A549 (cell line): ENCODE results near the gene SPSB1. TPM values are rescaled to one million over a fixed set of nuclear protein-coding genes. Genes with fewer than 3 reads are reported as not detected.

ENCODE experiments used
- ATAC-seq, 2 experiments: fragments of 200-7000 bp in 1 of 2; fragments of >200 bp in 1 of 2; cut with Nextera tagmentation in 1 of 2; cut with Tn5 transposase in 1 of 2; 3 replicates each; pipeline versions ENCODE4 v1.8.0 to v1.9.1; 2018 to 2020; ENCODE audit warnings: mild to moderate bottlenecking in 1 of 2, moderate library complexity in 1 of 2
- CTCF ChIA-PET: fragments of 300-600 bp; sonication (Branson Sonifier 250); formaldehyde crosslinking; extraction: SDS; loops from one replicate; lab custom pipeline; 2021; ENCODE audit warnings: antibody characterized with exemption, inconsistent platforms; lab: Yijun Ruan, JAX
- POLR2A ChIA-PET: fragments of 350-600 bp; formaldehyde crosslinking; extraction: SDS; loops from one replicate; lab custom pipeline; 2021; ENCODE audit warnings: antibody characterized with exemption, inconsistent platforms; lab: Yijun Ruan, JAX
- DNase-seq, 2 experiments: peaks; one replicate each; pipeline versions ENCODE4 v3.0.0 to v3.0.0-alpha.2; 2011 to 2016; ENCODE audit warnings: low read depth in 1 of 2, low spot score in 1 of 2
- FAIRE-seq: peaks from 2 replicates; lab custom pipeline; 2011; peaks lifted over from hg19 to GRCh38; lab: Jason Lieb, UNC
- H3K27ac ChIP-seq, 2 experiments: fragments of >200 bp; sonication (Bioruptor Twin); formaldehyde crosslinking; 3 replicates each; pipeline ENCODE4 v1.5.1; 2016 to 2017
- H3K4me1 ChIP-seq: fragments of >200 bp; sonication (Bioruptor Twin); formaldehyde crosslinking; 3 replicates; pipeline ENCODE4 v1.6.1; 2016
- H3K4me2 ChIP-seq: fragments of >200 bp; sonication (Bioruptor Twin); formaldehyde crosslinking; 3 replicates; pipeline ENCODE4 v1.6.1; 2016
- H3K4me3 ChIP-seq: fragments of >200 bp; sonication (Bioruptor Twin); formaldehyde crosslinking; 3 replicates; pipeline ENCODE4 v1.5.1; 2016
- H3K9me3 ChIP-seq: fragments of >200 bp; sonication (Bioruptor Twin); formaldehyde crosslinking; 3 replicates; pipeline ENCODE4 v1.6.1; 2016
- BCL3 ChIP-seq: fragments of >200 bp; sonication (Bioruptor Twin); formaldehyde crosslinking; IDR thresholded peaks from 3 replicates; pipeline ENCODE4 v1.6.1; 2016
- CEBPB ChIP-seq, 2 experiments: fragments of >200 bp in 1 of 2; sonication (Bioruptor Twin) in 1 of 2; formaldehyde crosslinking in 1 of 2; IDR thresholded peaks; 2 replicates each; pipeline ENCODE4 v1.6.1; 2012 to 2016
- CHD2 ChIP-seq: fragments of 150-350 bp; IDR thresholded peaks from 2 replicates; pipeline ENCODE4 v1.6.1; 2014; ENCODE audit warnings: low read length; ENCODE audit not compliant: partially characterized antibody
- CHD4 ChIP-seq: fragments of 200-600 bp; sonication (generic); IDR thresholded peaks from 2 replicates; pipeline ENCODE4 v1.6.1; 2016; ENCODE audit warnings: antibody characterized with exemption, mild to moderate bottlenecking, borderline replicate concordance
- CTCF ChIP-seq: fragments of >200 bp; sonication (Bioruptor Twin); formaldehyde crosslinking; IDR thresholded peaks from 3 replicates; pipeline ENCODE4 v1.5.1; 2016
- E2F6 ChIP-seq: IDR thresholded peaks from 2 replicates; pipeline ENCODE4 v1.6.1; 2012; ENCODE audit warnings: low read depth, borderline replicate concordance
- ELK1 ChIP-seq: fragments of 150-350 bp; IDR thresholded peaks from 2 replicates; pipeline ENCODE4 v1.6.1; 2014; ENCODE audit warnings: low read depth, mild to moderate bottlenecking, low read length
- EP300 ChIP-seq, 2 experiments: fragments of >200 bp; sonication (Bioruptor Twin); formaldehyde crosslinking; IDR thresholded peaks; 2 replicates in 1 of 2; 3 replicates in 1 of 2; pipeline ENCODE4 v1.6.1; 2016 to 2017
- ESRRA ChIP-seq: fragments of 150-350 bp; IDR thresholded peaks from 2 replicates; pipeline ENCODE4 v1.6.1; 2014; ENCODE audit warnings: mild to moderate bottlenecking, low read length, borderline replicate concordance
- FOXS1 ChIP-seq: fragments of 250-450 bp; sonication (Bioruptor Pico); IDR thresholded peaks from 2 replicates; pipeline ENCODE4 v1.5.0; 2020; ENCODE audit warnings: mild to moderate bottlenecking, moderate library complexity
- GATA3 ChIP-seq: IDR thresholded peaks from 2 replicates; pipeline ENCODE4 v1.6.1; 2012; ENCODE audit warnings: borderline replicate concordance
- HDAC2 ChIP-seq: fragments of 200-600 bp; sonication (generic); IDR thresholded peaks from 2 replicates; pipeline ENCODE4 v1.6.1; 2016
- HOXA7 ChIP-seq: fragments of 250-450 bp; sonication (Bioruptor Pico); IDR thresholded peaks from 2 replicates; pipeline ENCODE4 v1.5.0; 2020; ENCODE audit warnings: mild to moderate bottlenecking, moderate library complexity
- JUN ChIP-seq, 2 experiments: fragments of >200 bp; sonication (Bioruptor Twin); formaldehyde crosslinking; IDR thresholded peaks; 2 replicates in 1 of 2; 3 replicates in 1 of 2; pipeline ENCODE4 v1.6.1; 2016 to 2017
- MAX ChIP-seq: IDR thresholded peaks from 2 replicates; pipeline ENCODE4 v1.6.1; 2012
- MAZ ChIP-seq: fragments of 150-350 bp; IDR thresholded peaks from 2 replicates; pipeline ENCODE4 v1.6.1; 2014; ENCODE audit warnings: antibody characterized with exemption, low read depth, low read length, borderline replicate concordance
- MYC ChIP-seq: IDR thresholded peaks from 2 replicates; pipeline ENCODE4 v1.6.1; 2012; ENCODE audit warnings: mild to moderate bottlenecking, inconsistent platforms, low read length, improper control_type of control experiment, borderline replicate concordance
- NFE2L2 ChIP-seq: fragments of 150-350 bp; conservative IDR thresholded peaks from 2 replicates; pipeline ENCODE4 v1.6.1; 2014; ENCODE audit warnings: low read length
- NPAS2 ChIP-seq: fragments of 250-450 bp; sonication (Bioruptor Pico); IDR thresholded peaks from 2 replicates; pipeline ENCODE4 v1.8.0; 2022; ENCODE audit warnings: mild to moderate bottlenecking, moderate library complexity, borderline replicate concordance
- PBX3 ChIP-seq: IDR thresholded peaks from 2 replicates; pipeline ENCODE4 v1.6.1; 2012
- PHF8 ChIP-seq: fragments of 200-600 bp; sonication (generic); IDR thresholded peaks from 2 replicates; pipeline ENCODE4 v1.6.1; 2016; ENCODE audit warnings: low read depth, mild to moderate bottlenecking, antibody characterized with exemption, moderate library complexity, borderline replicate concordance
- RAD21 ChIP-seq, 2 experiments: fragments of >200 bp in 1 of 2; sonication (Bioruptor Twin) in 1 of 2; formaldehyde crosslinking in 1 of 2; IDR thresholded peaks in 1 of 2; conservative IDR thresholded peaks in 1 of 2; 2 replicates in 1 of 2; 3 replicates in 1 of 2; pipeline ENCODE4 v1.6.1; 2012 to 2018; ENCODE audit warnings: inconsistent platforms in 1 of 2
- RARB ChIP-seq: fragments of 250-450 bp; sonication (Bioruptor Pico); IDR thresholded peaks from 2 replicates; pipeline ENCODE4 v1.8.0; 2021; ENCODE audit warnings: mild to moderate bottlenecking, moderate library complexity
- TP53 ChIP-seq: fragments of 250-450 bp; sonication (Bioruptor Pico); IDR thresholded peaks from 2 replicates; pipeline ENCODE4 v1.5.0; 2021; ENCODE audit warnings: mild to moderate bottlenecking, moderate library complexity
- USF2 ChIP-seq: fragments of 450-650 bp; IDR thresholded peaks from 2 replicates; pipeline ENCODE4 v1.6.1; 2014; ENCODE audit warnings: antibody characterized with exemption
- ZFP36 ChIP-seq: fragments of 450-650 bp; IDR thresholded peaks from 2 replicates; pipeline ENCODE4 v1.6.1; 2014; ENCODE audit warnings: borderline replicate concordance; ENCODE audit not compliant: partially characterized antibody
- ZNF302 ChIP-seq: fragments of 250-450 bp; sonication (Bioruptor Pico); IDR thresholded peaks from 2 replicates; pipeline ENCODE4 v1.9.0; 2021; ENCODE audit warnings: inconsistent platforms, mild to moderate bottlenecking, moderate library complexity
- WGBS: methylation state at CpG from one replicate; pipeline ENCODE4 v1.1.6; 2017; ENCODE audit errors: missing lambda C conversion rate; 5-methylcytosine and 5-hydroxymethylcytosine counted together
- polyA plus RNA-seq, 4 experiments: library from polyadenylated mRNA; depleted of rRNA in 3 of 4; stranded (reverse); fragments of >200 nt; fragmentation: RNase III in 1 of 4; extraction: RNeasy Plus Mini Kit Qiagen cat#74134 plus additional on column Dnase treatment in 1 of 4; gene quantifications; 2 replicates in 3 of 4; 3 replicates in 1 of 4; pipeline ENCODE4 v1.2.3, GENCODE V29; 2011 to 2017

Gene SPSB1
- polyA plus RNA-seq, 2 of the 4 experiments (the other 2 are of a cell fraction): 22.3 to 23.7 TPM

- Histone ChIP-seq H3K4me3 (no peak overlapping the region), H3K4me1 (no peaks in the 10 kb centered on the region), H3K27ac (no peak overlapping the region), H3K4me2 (no peak overlapping the region), H3K9me3 (no peaks in the 10 kb centered on the region)
- 94% methylated on average over 10 of the region's 18 CpGs for WGBS
- no peak for DNase-seq
- ChIA-PET POLR2A (no interaction called here), CTCF (interaction anchor here (1.2 to 1.5 kb wide), 2 partner anchors 42 to 243 kb away, joined by 3 to 6 read pairs; no protein-coding TSS in a partner anchor)
- TF ChIP-seq MAX (no peak), RAD21 (conservative IDR thresholded peaks at IDR 0.05 in 1 of 2, IDR thresholded peaks at IDR 0.05 in 1 of 2) (no peak), ELK1 (no peak), CTCF (no peak), ZFP36 (no peak), NFE2L2 (no peak), FOXS1 (CRISPR knock-in tag) (no peak), CHD2 (no peak), NPAS2 (no peak), JUN (IDR thresholded peaks at IDR 0.05) (no peak), MYC (no peak), ESRRA (no peak), PHF8 (no peak), USF2 (no peak), GATA3 (no peak), HDAC2 (no peak), EP300 (IDR thresholded peaks at IDR 0.05) (no peak)
- ATAC-seq: no peak
- no peak for FAIRE-seq
Measured at GRCh38 chr1:9247894-9248293, 44.8 kb upstream of the SPSB1 start.

- ChIA-PET CTCF (interaction anchor here (1.2 to 1.5 kb wide), 3 partner anchors 41 to 247 kb away, joined by 3 to 6 read pairs (median 4); no protein-coding TSS in a partner anchor), POLR2A (no interaction called here)
- 87% methylated on average over 16 of the region's 21 CpGs for WGBS
- DNase-seq: no peak
- no peak for TF ChIP-seq CTCF
- no peak for TF ChIP-seq MAZ
- no peak for TF ChIP-seq HOXA7
- TF ChIP-seq E2F6: no peak
- TF ChIP-seq RARB: no peak
- TF ChIP-seq CHD4: no peak
- TF ChIP-seq PBX3: no peak
- no peak for TF ChIP-seq BCL3
- TF ChIP-seq ZNF302 (CRISPR knock-in tag): no peak
- no peak for TF ChIP-seq CEBPB (IDR thresholded peaks at IDR 0.05)
- no peak for TF ChIP-seq TP53 (CRISPR knock-in tag)
- no peak for TF ChIP-seq PHF8
- no peak for TF ChIP-seq NFE2L2
- FAIRE-seq: no peak
- H3K9me3 ChIP-seq: no peaks in the 10 kb centered on the region
- no peak overlapping the region for H3K27ac ChIP-seq
- H3K4me1 ChIP-seq: no peaks in the 10 kb centered on the region
- no peak overlapping the region for H3K4me2 ChIP-seq
- ATAC-seq: no peak
- no peak overlapping the region for H3K4me3 ChIP-seq
Measured at GRCh38 chr1:9248341-9249262, 44.1 kb upstream of the SPSB1 start.
